Activated B cell treated with CpG ODN at 0.5 μM for 24 hours (primary cell): ENCODE measurements around the gene SLC36A3. TPM values are rescaled to one million over a fixed set of nuclear protein-coding genes. Genes with fewer than 3 reads are reported as not detected.

Source experiments
- ATAC-seq: fragments of 200-7000 bp; cut with Tn5 transposase; one replicate; pipeline ENCODE4 v1.10.0; 2021; ENCODE audit warnings: low read depth, mild to moderate bottlenecking, moderate library complexity
- CTCF ChIA-PET: fragments of 350-600 bp; sonication (Branson Sonifier 250); formaldehyde crosslinking; loops from one replicate; lab custom pipeline; 2021; ENCODE audit warnings: antibody characterized with exemption; lab: Charles Lee
- POLR2A ChIA-PET: fragments of 350-600 bp; sonication (Branson Sonifier 250); formaldehyde crosslinking; loops from one replicate; lab custom pipeline; 2021; ENCODE audit warnings: antibody characterized with exemption; lab: Charles Lee
- DNase-seq: peaks from one replicate; pipeline ENCODE4 v3.0.0; 2022
- H3K27ac Mint-ChIP-seq: one replicate; pipeline ENCODE4 v1.8.0; 2020; ENCODE audit warnings: mixed read lengths
- H3K27me3 Mint-ChIP-seq: one replicate; pipeline ENCODE4 v1.8.0; 2021; ENCODE audit warnings: mixed read lengths
- H3K36me3 Mint-ChIP-seq: one replicate; pipeline ENCODE4 v1.8.0; 2021; ENCODE audit warnings: low read depth, mixed read lengths
- H3K4me1 Mint-ChIP-seq: one replicate; pipeline ENCODE4 v1.8.0; 2021; ENCODE audit warnings: mixed read lengths
- H3K4me3 Mint-ChIP-seq: one replicate; pipeline ENCODE4 v1.8.0; 2020; ENCODE audit warnings: mild to moderate bottlenecking, mixed read lengths
- H3K9me3 Mint-ChIP-seq: one replicate; pipeline ENCODE4 v1.8.0; 2020; ENCODE audit warnings: mixed read lengths
- CTCF ChIP-seq: fragments of 200-600 bp; IDR thresholded peaks from one replicate; pipeline ENCODE4 v1.8.0; 2022; ENCODE audit warnings: antibody characterized with exemption, mild to moderate bottlenecking
- intact Hi-C: fragments of 100-400 bp; cut with micrococcal nuclease; formaldehyde crosslinking; loops from one replicate; pipeline ENCODE4 v1.15.1; 2024
- total RNA-seq: library from RNA; stranded (reverse); gene quantifications from 2 replicates; pipeline ENCODE4 v1.2.3, GENCODE V29; 2022

Gene SLC36A3
- total RNA-seq, 1 donor from 2014 or later: not detected

GRCh38 chr5:151317871-151318270 is 14.3 kb upstream of the SLC36A3 start:
- H3K36me3 Mint-ChIP-seq: no peaks in the 10 kb centered on the region
- ATAC-seq (no peak), DNase-seq (no peak)
- intact Hi-C loops: loop anchor here (2.0 to 5.0 kb wide), 4 partner anchors 65 to 335 kb away; partner anchors contain the start of gene GM2A
- H3K27me3 Mint-ChIP-seq: peaks cover 5% of the 10 kb centered on the region
- H3K4me1 Mint-ChIP-seq: peaks cover 11% of the 10 kb centered on the region
- H3K9me3 Mint-ChIP-seq: no peaks in the 10 kb centered on the region
- no peak overlapping the region for H3K27ac Mint-ChIP-seq
- POLR2A ChIA-PET: interaction anchor here (0.7 kb wide), 2 partner anchors 11 to 559 kb away, joined by 3 read pairs; partner anchors contain the start of gene DCTN4
- TF ChIP-seq CTCF: no peak
- CTCF ChIA-PET: interaction anchor here (0.8 to 2.6 kb wide), 3 partner anchors 77 to 192 kb away, joined by 3 to 16 read pairs (median 4); no protein-coding TSS in a partner anchor
- no peak overlapping the region for H3K4me3 Mint-ChIP-seq

GRCh38 chr5:151315998-151316597 is 12.5 kb upstream of the SLC36A3 start:
- ChIA-PET POLR2A (interaction anchor here (0.7 to 1.0 kb wide), 3 partner anchors 58 to 190 kb away, joined by 3 read pairs; no protein-coding TSS in a partner anchor), CTCF (interaction anchor here (0.6 to 2.6 kb wide), 30 partner anchors 10 to 535 kb away, joined by 3 to 18 read pairs (median 4); partner anchors contain the start of gene GM2A)
- H3K4me3 Mint-ChIP-seq: no peak overlapping the region
- peaks cover 11% of the 10 kb centered on the region for H3K4me1 Mint-ChIP-seq
- peaks cover 3% of the 10 kb centered on the region for H3K9me3 Mint-ChIP-seq
- H3K36me3 Mint-ChIP-seq: no peaks in the 10 kb centered on the region
- peak; percentile 64 for TF ChIP-seq CTCF
- H3K27ac Mint-ChIP-seq: no peak overlapping the region
- intact Hi-C loops: loop anchor here (1.0 to 5.0 kb wide), 6 partner anchors 63 to 265 kb away; partner anchors contain the start of gene GM2A
- H3K27me3 Mint-ChIP-seq: peaks cover 5% of the 10 kb centered on the region
- ATAC-seq (peak; percentile 83), DNase-seq (peak; percentile 40)

- no peak overlapping the region for H3K4me3 Mint-ChIP-seq
- H3K9me3 Mint-ChIP-seq: peaks cover 9% of the 10 kb centered on the region
- peaks cover 2% of the 10 kb centered on the region for H3K4me1 Mint-ChIP-seq
- no peak for DNase-seq
- no peak for ATAC-seq
- no peak for TF ChIP-seq CTCF
- H3K36me3 Mint-ChIP-seq: no peaks in the 10 kb centered on the region
- H3K27ac Mint-ChIP-seq: no peak overlapping the region
- peaks cover 5% of the 10 kb centered on the region for H3K27me3 Mint-ChIP-seq
- intact Hi-C loops: no loop called here
- ChIA-PET POLR2A (no interaction called here), CTCF (interaction anchor here (1.0 to 1.3 kb wide), 3 partner anchors 72 to 188 kb away, joined by 3 to 7 read pairs (median 4); no protein-coding TSS in a partner anchor)
Observed at GRCh38 chr5:151313357-151313756, 9.8 kb upstream of the SLC36A3 start.

- ChIA-PET CTCF (interaction anchor here (1.0 kb wide), 2 partner anchors 72 to 148 kb away, joined by 3 to 7 read pairs; no protein-coding TSS in a partner anchor), POLR2A (no interaction called here)
- ATAC-seq: no peak
Observed at GRCh38 chr5:151312756-151313324, 9.3 kb upstream of the SLC36A3 start.

More at GRCh38 chr5:151312756-151313324, 9.3 kb upstream of the SLC36A3 start:
- Mint-ChIP-seq H3K27ac (no peak overlapping the region), H3K36me3 (no peaks in the 10 kb centered on the region), H3K27me3 (peaks cover 5% of the 10 kb centered on the region), H3K4me1 (peaks cover 2% of the 10 kb centered on the region), H3K9me3 (peaks cover 9% of the 10 kb centered on the region), H3K4me3 (no peak overlapping the region)
- DNase-seq: no peak
- intact Hi-C loops: no loop called here
- no peak for TF ChIP-seq CTCF
